HepG2 (cell line): ENCODE results near the gene CTNNBIP1.

ENCODE experiments used
- FOXJ3 ChIP-seq: sonication (generic); formaldehyde crosslinking; IDR thresholded peaks from 2 replicates; pipeline ENCODE4 v1.4.0; 2020; ENCODE audit warnings: missing genetic modification reagents, mild to moderate bottlenecking, borderline replicate concordance
- POLR2A ChIP-seq, 2 experiments: IDR thresholded peaks; 2 replicates each; pipeline ENCODE4 v1.6.1; 2011; ENCODE audit warnings: low read depth in 2 of 2, low read length in 2 of 2, mild to moderate bottlenecking in 1 of 2, moderate library complexity in 1 of 2; ENCODE audit not compliant: insufficient read depth in 1 of 2
- TF ChIP-seq, protein P1 (sequence below): sonication (generic); formaldehyde crosslinking; IDR thresholded peaks from 2 replicates; pipeline ENCODE4 v1.4.0; 2020; ENCODE audit warnings: mild to moderate bottlenecking, low read depth, missing genetic modification reagents

DNA sequence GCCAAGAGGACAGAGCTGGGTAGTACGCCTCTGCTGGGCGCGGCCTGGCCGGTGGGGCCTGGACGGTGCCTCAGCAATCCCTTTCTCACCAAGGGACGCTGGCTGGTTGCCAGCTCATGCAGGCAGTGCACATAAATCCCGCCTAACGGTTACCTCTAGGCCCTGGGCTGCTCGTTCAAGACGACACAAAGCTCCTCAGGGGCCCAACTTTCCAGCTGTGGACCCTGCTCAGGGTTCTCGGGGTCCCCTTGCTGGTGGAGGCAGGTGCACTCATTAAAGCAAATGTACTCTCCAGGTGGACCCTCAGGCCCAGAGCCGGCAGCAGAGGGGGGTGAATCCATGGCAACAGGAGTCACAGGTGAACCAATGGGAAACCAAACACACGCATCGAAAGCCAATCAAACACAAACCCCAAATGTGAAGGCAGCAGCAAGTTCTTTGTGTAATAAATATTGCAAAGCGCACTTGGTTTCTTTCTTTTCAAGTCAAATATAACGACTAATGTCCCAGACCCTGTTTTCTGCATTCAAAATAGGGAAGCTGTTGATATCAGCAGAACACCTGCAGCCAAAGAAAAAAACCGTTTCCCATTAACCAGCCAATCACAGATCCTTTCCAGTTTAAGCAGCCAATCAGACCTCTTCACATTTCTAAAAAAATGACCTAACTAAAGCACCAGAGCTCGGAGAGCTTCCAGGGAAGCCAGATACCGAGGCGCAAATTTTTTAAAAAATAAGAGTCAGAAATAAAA is 60.2 kb downstream of the CTNNBIP1 start:
- TF ChIP-seq, protein P1, sequence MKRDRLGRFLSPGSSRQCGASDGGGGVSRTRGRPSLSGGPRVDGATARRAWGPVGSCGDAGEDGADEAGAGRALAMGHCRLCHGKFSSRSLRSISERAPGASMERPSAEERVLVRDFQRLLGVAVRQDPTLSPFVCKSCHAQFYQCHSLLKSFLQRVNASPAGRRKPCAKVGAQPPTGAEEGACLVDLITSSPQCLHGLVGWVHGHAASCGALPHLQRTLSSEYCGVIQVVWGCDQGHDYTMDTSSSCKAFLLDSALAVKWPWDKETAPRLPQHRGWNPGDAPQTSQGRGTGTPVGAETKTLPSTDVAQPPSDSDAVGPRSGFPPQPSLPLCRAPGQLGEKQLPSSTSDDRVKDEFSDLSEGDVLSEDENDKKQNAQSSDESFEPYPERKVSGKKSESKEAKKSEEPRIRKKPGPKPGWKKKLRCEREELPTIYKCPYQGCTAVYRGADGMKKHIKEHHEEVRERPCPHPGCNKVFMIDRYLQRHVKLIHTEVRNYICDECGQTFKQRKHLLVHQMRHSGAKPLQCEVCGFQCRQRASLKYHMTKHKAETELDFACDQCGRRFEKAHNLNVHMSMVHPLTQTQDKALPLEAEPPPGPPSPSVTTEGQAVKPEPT (CRISPR knock-in tag), result no peak
- TF ChIP-seq FOXJ3 (CRISPR knock-in tag) (no peak), POLR2A (IDR thresholded peaks at IDR 0.05; ENCODE audit: insufficient read depth in 1 of 2, low read depth in 2 of 2, low read length in 2 of 2) (no peak)
